PFSK-1 (cell line): ENCODE data around the gene DNAJB13.

Source experiments
- FOXP2 ChIP-seq: optimal IDR thresholded peaks from 2 replicates; pipeline ENCODE3; 2011; ENCODE audit warnings: borderline replicate concordance, control low read depth, inconsistent platforms; ENCODE audit not compliant: insufficient read depth; ENCODE audit errors: extremely low read length, extremely low read depth
- POLR2AphosphoS5 ChIP-seq: IDR thresholded peaks from 2 replicates; pipeline ENCODE4 v1.6.1; 2012; ENCODE audit warnings: low read depth, mild to moderate bottlenecking, control low read depth, low read length, moderate library complexity
- REST ChIP-seq, 2 experiments: IDR thresholded peaks; 2 replicates each; pipeline versions ENCODE4 v1.6.1 to v1.8.0; 2011 to 2012; ENCODE audit warnings: low read depth in 2 of 2, low read length in 2 of 2, control low read depth in 1 of 2, inconsistent platforms in 1 of 2, mild to moderate bottlenecking in 1 of 2, moderate library complexity in 1 of 2; ENCODE audit not compliant: insufficient read depth in 1 of 2
- SIN3A ChIP-seq: IDR thresholded peaks from 2 replicates; pipeline ENCODE4 v1.6.1; 2012; ENCODE audit warnings: mild to moderate bottlenecking, low read length, moderate library complexity, borderline replicate concordance; ENCODE audit not compliant: insufficient read depth
- TAF1 ChIP-seq: IDR thresholded peaks from 2 replicates; pipeline ENCODE4 v1.6.1; 2012; ENCODE audit warnings: low read length, control low read depth, borderline replicate concordance; ENCODE audit not compliant: insufficient read depth

DNAJB13 gene

GRCh38 chr11:73997120-73997770 lies 46.4 kb downstream of the DNAJB13 start:
- TF ChIP-seq TAF1 (no peak), POLR2AphosphoS5 (no peak), REST (IDR thresholded peaks at IDR 0.05; ENCODE audit: insufficient read depth in 1 of 2, low read depth in 2 of 2, low read length in 2 of 2) (no peak), SIN3A (no peak)

- TF ChIP-seq REST (IDR thresholded peaks at IDR 0.05; ENCODE audit: insufficient read depth in 1 of 2, low read depth in 2 of 2, low read length in 2 of 2) (no peak), POLR2AphosphoS5 (no peak), TAF1 (no peak), SIN3A (no peak), FOXP2 (no peak)
Measured at GRCh38 chr11:73998846-73999575, 48.2 kb downstream of the DNAJB13 start.

- TF ChIP-seq FOXP2 (no peak), TAF1 (no peak), SIN3A (no peak), REST (IDR thresholded peaks at IDR 0.05; ENCODE audit: insufficient read depth in 1 of 2, low read depth in 2 of 2, low read length in 2 of 2) (no peak), POLR2AphosphoS5 (no peak)
Measured at GRCh38 chr11:73999581-74000306, 48.9 kb downstream of the DNAJB13 start.

GRCh38 chr11:74000307-74001133 lies 49.7 kb downstream of the DNAJB13 start:
- TF ChIP-seq FOXP2: no peak
- no peak for TF ChIP-seq TAF1
- TF ChIP-seq POLR2AphosphoS5: no peak
- no peak for TF ChIP-seq SIN3A
- TF ChIP-seq REST (IDR thresholded peaks at IDR 0.05; ENCODE audit: insufficient read depth in 1 of 2, low read depth in 2 of 2, low read length in 2 of 2): no peak
